Upper lobe of left lung (tissue), 6 donors: ENCODE measurements around the gene UGT2A1. TPM values are rescaled to one million over a fixed set of nuclear protein-coding genes. Genes with fewer than 3 reads are reported as not detected.

Source experiments
- ATAC-seq, 2 donors: fragments of 200-7000 bp; cut with Tn5 transposase; one replicate each; pipeline ENCODE4 v1.9.1; 2022; ENCODE audit warnings: mild to moderate bottlenecking in 2 of 2, moderate library complexity in 2 of 2; ENCODE audit not compliant: low FRiP score in 2 of 2
- DNase-seq, 2 donors: peaks; one replicate each; pipeline ENCODE4 v3.0.0-alpha.2; 2019 to 2020
- H3K27ac ChIP-seq, 4 donors: fragments of 200-600 bp; sonication (generic); one replicate each; pipeline ENCODE4 v1.5.1; 2016 to 2019
- H3K27me3 ChIP-seq, 4 donors: fragments of 200-600 bp; sonication (generic); one replicate each; pipeline ENCODE4 v1.5.1; 2017 to 2019
- H3K36me3 ChIP-seq, 4 donors: fragments of 200-600 bp; sonication (generic); one replicate each; pipeline ENCODE4 v1.5.1; 2016 to 2019
- H3K4me1 ChIP-seq, 4 donors: fragments of 200-600 bp; sonication (generic); one replicate each; pipeline ENCODE4 v1.5.1; 2018 to 2019
- H3K4me3 ChIP-seq, 4 donors: fragments of 200-600 bp; sonication (generic); one replicate each; pipeline ENCODE4 v1.5.1; 2017 to 2019; ENCODE audit warnings: mild to moderate bottlenecking in 2 of 4, moderate library complexity in 1 of 4
- H3K9me3 ChIP-seq, 4 donors: fragments of 200-600 bp; sonication (generic); one replicate each; pipeline ENCODE4 v1.5.1; 2018 to 2019
- CTCF ChIP-seq, 6 experiments: fragments of 450-650 bp in 4 of 6; fragments of 200-600 bp in 2 of 6; sonication (generic) in 2 of 6; IDR thresholded peaks; one replicate each; pipeline ENCODE4 v1.5.1; 2016 to 2019; ENCODE audit warnings: antibody characterized with exemption in 6 of 6
- EP300 ChIP-seq, 4 donors: sonication (generic); formaldehyde crosslinking; IDR thresholded peaks; one replicate each; pipeline ENCODE4 v1.5.1; 2017; ENCODE audit warnings: antibody characterized with exemption in 4 of 4, control low read depth in 2 of 4
- POLR2A ChIP-seq, 4 donors: fragments of 450-650 bp; IDR thresholded peaks; one replicate each; pipeline ENCODE4 v1.5.1; 2016 to 2017; ENCODE audit warnings: antibody characterized with exemption in 4 of 4, mild to moderate bottlenecking in 2 of 4
- POLR2AphosphoS5 ChIP-seq, 2 donors: sonication (generic); formaldehyde crosslinking; IDR thresholded peaks; one replicate each; pipeline ENCODE4 v1.5.1; 2017; ENCODE audit warnings: antibody characterized with exemption in 2 of 2
- WGBS, 2 donors: methylation state at CpG; one replicate each; pipeline ENCODE4 v1.1.5; 2017 to 2018; 5-methylcytosine and 5-hydroxymethylcytosine counted together
- total RNA-seq, 6 donors: library from RNA; depleted of rRNA in 4 of 6; stranded (reverse); fragments of >200 nt in 4 of 6; gene quantifications; one replicate each; pipeline versions ENCODE4 v1.1.0 to v1.2.1, GENCODE V29; 2016 to 2021
- donor health status: DM: no; HTN: no; CAD: no; lungs with moderate emphysema.
- donor health status: DM: no; HTN: yes; CAD: no; lungs with severe emphysema.

Gene UGT2A1
- total RNA-seq = under 1 TPM in 1 of 6 donors, not detected in 5; 0.59 TPM

GRCh38 chr4:69653147-69653546 is at the start of gene UGT2A1:
TSS of gene UGT2A1 (minus strand) at chr4:69653247. CDS start at chr4:69647644, 5,603 bp downstream.
- 84 to 86% methylated on average over 1 of the region's 1 CpG for WGBS, 2 donors
- Histone ChIP-seq H3K27me3 (no peaks in the 10 kb centered on the region), H3K9me3 (no peaks in the 10 kb centered on the region), H3K4me3 (no peak within 1 kb of the TSS), H3K36me3 (no peaks in the 10 kb centered on the region), H3K4me1 (no peaks in the 10 kb centered on the region), H3K27ac (no peak within 1 kb of the TSS)
- no peak for DNase-seq
- ATAC-seq = no peak
- TF ChIP-seq EP300 (IDR thresholded peaks at IDR 0.05) = no peak
- TF ChIP-seq POLR2A (IDR thresholded peaks at IDR 0.05) = no peak
- TF ChIP-seq POLR2AphosphoS5 (IDR thresholded peaks at IDR 0.05) = no peak

- no peaks in the 10 kb centered on the region for H3K27me3 ChIP-seq
- ATAC-seq = no peak
- no peak for TF ChIP-seq POLR2AphosphoS5 (IDR thresholded peaks at IDR 0.05)
- no peak for TF ChIP-seq CTCF (IDR thresholded peaks at IDR 0.05)
- TF ChIP-seq POLR2A (IDR thresholded peaks at IDR 0.05) = no peak
These were observed 49.2 kb upstream of the UGT2A1 start for GRCh38 chr4:69702201-69702600.

GRCh38 chr4:69701696-69702095 is 48.6 kb upstream of the UGT2A1 start:
- Histone ChIP-seq H3K27ac (no peak overlapping the region), H3K4me3 (no peak overlapping the region), H3K36me3 (no peaks in the 10 kb centered on the region), H3K4me1 (no peaks in the 10 kb centered on the region), H3K9me3 (no peaks in the 10 kb centered on the region), H3K27me3 (no peaks in the 10 kb centered on the region)
- TF ChIP-seq POLR2A (IDR thresholded peaks at IDR 0.05) (no peak), POLR2AphosphoS5 (IDR thresholded peaks at IDR 0.05) (no peak), CTCF (IDR thresholded peaks at IDR 0.05) (no peak), EP300 (IDR thresholded peaks at IDR 0.05) (no peak)
- no peak for DNase-seq
- ATAC-seq = no peak
- 86 to 88% methylated on average over 4 of the region's 4 CpGs for WGBS, 2 donors

More at GRCh38 chr4:69702201-69702600, 49.2 kb upstream of the UGT2A1 start:
- Histone ChIP-seq H3K9me3 (no peaks in the 10 kb centered on the region), H3K27ac (no peak overlapping the region), H3K4me1 (no peaks in the 10 kb centered on the region), H3K36me3 (no peaks in the 10 kb centered on the region), H3K4me3 (no peak overlapping the region)
- DNase-seq = no peak
- 91 to 95% methylated on average over 3 of the region's 3 CpGs for WGBS, 2 donors

GRCh38 chr4:69697536-69698242 is 44.6 kb upstream of the UGT2A1 start:
- H3K27me3 ChIP-seq = no peaks in the 10 kb centered on the region
- DNase-seq (no peak), ATAC-seq (no peak)
- H3K4me1 ChIP-seq = no peaks in the 10 kb centered on the region
- no peaks in the 10 kb centered on the region for H3K9me3 ChIP-seq
- no peak for TF ChIP-seq POLR2AphosphoS5 (IDR thresholded peaks at IDR 0.05)
- TF ChIP-seq CTCF (IDR thresholded peaks at IDR 0.05) = no peak
- TF ChIP-seq POLR2A (IDR thresholded peaks at IDR 0.05) = no peak
- no peak for TF ChIP-seq EP300 (IDR thresholded peaks at IDR 0.05)
- no peak overlapping the region for H3K4me3 ChIP-seq
- H3K27ac ChIP-seq = no peak overlapping the region
- WGBS, 2 donors = 41 to 100% methylated on average over 1 of the region's 1 CpG
- H3K36me3 ChIP-seq = no peaks in the 10 kb centered on the region

GRCh38 chr4:69689599-69689998 is 36.6 kb upstream of the UGT2A1 start:
- Histone ChIP-seq H3K4me1 (no peaks in the 10 kb centered on the region), H3K9me3 (no peaks in the 10 kb centered on the region), H3K27ac (no peak overlapping the region), H3K4me3 (no peak overlapping the region), H3K27me3 (no peaks in the 10 kb centered on the region), H3K36me3 (no peaks in the 10 kb centered on the region)
- TF ChIP-seq EP300 (IDR thresholded peaks at IDR 0.05) (no peak), CTCF (IDR thresholded peaks at IDR 0.05) (peak; percentile 12 to 67 (median 46)), POLR2AphosphoS5 (IDR thresholded peaks at IDR 0.05) (no peak), POLR2A (IDR thresholded peaks at IDR 0.05) (no peak)
- WGBS, 2 donors = 2 to 3% methylated on average over 1 of the region's 1 CpG
- ATAC-seq = peak in 1 of 2 donors; percentile 69
- DNase-seq = no peak
